GM23338 (cell line): ENCODE measurements around the gene CD84.
A peak's percentile ranks its signal among the peaks of the same experiment; 100 is the strongest.

ENCODE experiments used
- EZH2phosphoT487 ChIP-seq: fragments of 200-600 bp; sonication (generic); IDR thresholded peaks from one replicate; pipeline ENCODE4 v1.8.1; 2018; ENCODE audit warnings: antibody characterized with exemption; ENCODE audit not compliant: unreplicated experiment
- JUNB ChIP-seq: IDR thresholded peaks from one replicate; pipeline ENCODE4 v1.6.1; 2016; ENCODE audit warnings: antibody characterized with exemption; ENCODE audit not compliant: unreplicated experiment
- TF ChIP-seq, protein P1 (sequence below), 2 experiments: fragments of 200-600 bp in 1 of 2; sonication (generic) in 1 of 2; conservative IDR thresholded peaks; 2 replicates each; pipeline versions ENCODE4 v1.5.1 to v1.6.1; 2016 to 2017; ENCODE audit warnings: antibody characterized with exemption in 2 of 2, low read depth in 2 of 2, mild to moderate bottlenecking in 2 of 2, moderate library complexity in 1 of 2

DNA sequence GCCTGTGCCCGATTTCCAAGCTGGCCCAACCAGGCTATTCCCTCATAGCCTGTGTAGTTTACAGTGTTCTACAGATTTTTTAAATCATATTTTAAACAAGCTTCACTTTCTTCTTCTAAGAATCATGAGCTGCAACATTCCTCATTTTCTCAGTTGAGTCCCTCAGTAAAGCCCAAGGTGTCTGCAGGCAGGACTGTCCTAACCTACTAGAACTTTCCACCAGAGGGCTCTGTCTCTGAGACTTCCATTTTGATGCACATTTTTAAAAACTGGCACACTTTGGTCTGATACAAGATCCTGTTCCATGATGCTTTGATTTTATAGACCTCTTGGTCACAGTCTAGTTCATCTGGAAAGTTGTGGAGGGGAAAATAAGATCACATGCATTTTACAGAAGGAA lies 34.6 kb downstream of the CD84 start:
- TF ChIP-seq EZH2phosphoT487 (no peak), JUNB (no peak)
- TF ChIP-seq, protein P1, sequence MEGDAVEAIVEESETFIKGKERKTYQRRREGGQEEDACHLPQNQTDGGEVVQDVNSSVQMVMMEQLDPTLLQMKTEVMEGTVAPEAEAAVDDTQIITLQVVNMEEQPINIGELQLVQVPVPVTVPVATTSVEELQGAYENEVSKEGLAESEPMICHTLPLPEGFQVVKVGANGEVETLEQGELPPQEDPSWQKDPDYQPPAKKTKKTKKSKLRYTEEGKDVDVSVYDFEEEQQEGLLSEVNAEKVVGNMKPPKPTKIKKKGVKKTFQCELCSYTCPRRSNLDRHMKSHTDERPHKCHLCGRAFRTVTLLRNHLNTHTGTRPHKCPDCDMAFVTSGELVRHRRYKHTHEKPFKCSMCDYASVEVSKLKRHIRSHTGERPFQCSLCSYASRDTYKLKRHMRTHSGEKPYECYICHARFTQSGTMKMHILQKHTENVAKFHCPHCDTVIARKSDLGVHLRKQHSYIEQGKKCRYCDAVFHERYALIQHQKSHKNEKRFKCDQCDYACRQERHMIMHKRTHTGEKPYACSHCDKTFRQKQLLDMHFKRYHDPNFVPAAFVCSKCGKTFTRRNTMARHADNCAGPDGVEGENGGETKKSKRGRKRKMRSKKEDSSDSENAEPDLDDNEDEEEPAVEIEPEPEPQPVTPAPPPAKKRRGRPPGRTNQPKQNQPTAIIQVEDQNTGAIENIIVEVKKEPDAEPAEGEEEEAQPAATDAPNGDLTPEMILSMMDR (conservative IDR thresholded peaks at IDR 0.05; ENCODE audit: low read depth in 2 of 2) = peak; percentile 57 to 61
